Testis (tissue), 2 donors: ENCODE measurements around the gene MACC1.

Experiments used
- POLR2A ChIP-seq: fragments of 450-650 bp; IDR thresholded peaks from one replicate; pipeline ENCODE4 v1.6.1; 2017; ENCODE audit warnings: antibody characterized with exemption, mild to moderate bottlenecking, moderate library complexity
- TF ChIP-seq, protein P1 (sequence below), 3 experiments: fragments of 450-650 bp in 2 of 3; fragments of 200-600 bp in 1 of 3; sonication (generic) in 1 of 3; IDR thresholded peaks; one replicate each; pipeline ENCODE4 v1.5.1; 2016 to 2019; ENCODE audit warnings: antibody characterized with exemption in 3 of 3, mild to moderate bottlenecking in 2 of 3, moderate library complexity in 1 of 3

DNA sequence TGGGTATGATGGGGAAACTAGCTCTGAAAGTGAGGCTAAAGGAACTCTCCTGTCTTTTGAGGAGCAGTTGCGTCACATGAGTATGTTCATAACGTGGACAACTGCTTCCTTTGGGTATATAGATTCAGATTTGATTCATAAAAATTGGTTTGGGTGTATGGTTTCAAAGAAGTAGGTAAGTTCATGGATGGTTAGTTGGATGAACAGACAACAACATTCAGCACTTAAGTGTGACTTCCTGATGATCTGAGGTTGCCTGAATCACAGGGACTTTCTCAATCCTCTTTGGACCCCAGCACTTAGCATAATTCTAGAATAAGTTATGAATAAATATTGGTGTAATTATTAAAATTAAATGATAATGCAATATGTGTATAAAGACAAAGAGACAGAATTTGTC, 43.4 kb downstream of the MACC1 start:
- TF ChIP-seq, protein P1, sequence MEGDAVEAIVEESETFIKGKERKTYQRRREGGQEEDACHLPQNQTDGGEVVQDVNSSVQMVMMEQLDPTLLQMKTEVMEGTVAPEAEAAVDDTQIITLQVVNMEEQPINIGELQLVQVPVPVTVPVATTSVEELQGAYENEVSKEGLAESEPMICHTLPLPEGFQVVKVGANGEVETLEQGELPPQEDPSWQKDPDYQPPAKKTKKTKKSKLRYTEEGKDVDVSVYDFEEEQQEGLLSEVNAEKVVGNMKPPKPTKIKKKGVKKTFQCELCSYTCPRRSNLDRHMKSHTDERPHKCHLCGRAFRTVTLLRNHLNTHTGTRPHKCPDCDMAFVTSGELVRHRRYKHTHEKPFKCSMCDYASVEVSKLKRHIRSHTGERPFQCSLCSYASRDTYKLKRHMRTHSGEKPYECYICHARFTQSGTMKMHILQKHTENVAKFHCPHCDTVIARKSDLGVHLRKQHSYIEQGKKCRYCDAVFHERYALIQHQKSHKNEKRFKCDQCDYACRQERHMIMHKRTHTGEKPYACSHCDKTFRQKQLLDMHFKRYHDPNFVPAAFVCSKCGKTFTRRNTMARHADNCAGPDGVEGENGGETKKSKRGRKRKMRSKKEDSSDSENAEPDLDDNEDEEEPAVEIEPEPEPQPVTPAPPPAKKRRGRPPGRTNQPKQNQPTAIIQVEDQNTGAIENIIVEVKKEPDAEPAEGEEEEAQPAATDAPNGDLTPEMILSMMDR (IDR thresholded peaks at IDR 0.05) = no peak
- TF ChIP-seq POLR2A = no peak
